ENCODE measurements around the gene SLC25A30. TPM values are rescaled to one million over a fixed set of nuclear protein-coding genes. Genes with fewer than 3 reads are reported as not detected.

Gene SLC25A30
- total RNA-seq, 2 donors from 2014 or later: 12.6 to 14.2 TPM

GRCh38 chr13:45437947-45438346 is 19.8 kb upstream of the SLC25A30 start:
- no peak for TF ChIP-seq POLR2AphosphoS5 (IDR thresholded peaks at IDR 0.05)
- TF ChIP-seq POLR2A (IDR thresholded peaks at IDR 0.05): no peak
- no peak for TF ChIP-seq CTCF (IDR thresholded peaks at IDR 0.05)
- 86% methylated on average over 4 of the region's 4 CpGs for WGBS
- H3K36me3 ChIP-seq: no peaks in the 10 kb centered on the region
- no peak overlapping the region for H3K4me3 ChIP-seq
- H3K27ac ChIP-seq: no peak overlapping the region
- no peak for DNase-seq (ENCODE audit: low spot score)
- no peaks in the 10 kb centered on the region for H3K9me3 ChIP-seq
- intact Hi-C loops (cut with DNase I): no loop called here
- no peaks in the 10 kb centered on the region for H3K27me3 ChIP-seq (replicated peaks; ENCODE audit: insufficient read depth)
- no peaks in the 10 kb centered on the region for H3K4me1 ChIP-seq (replicated peaks)

GRCh38 chr13:45436953-45437352 is 18.8 kb upstream of the SLC25A30 start:
- no peaks in the 10 kb centered on the region for H3K9me3 ChIP-seq
- H3K27ac ChIP-seq: no peak overlapping the region
- H3K36me3 ChIP-seq: no peaks in the 10 kb centered on the region
- no peak overlapping the region for H3K4me3 ChIP-seq
- H3K27me3 ChIP-seq (replicated peaks; ENCODE audit: insufficient read depth): no peaks in the 10 kb centered on the region
- intact Hi-C loops (cut with DNase I): no loop called here
- no peaks in the 10 kb centered on the region for H3K4me1 ChIP-seq (replicated peaks)
- TF ChIP-seq CTCF (IDR thresholded peaks at IDR 0.05): no peak
- TF ChIP-seq POLR2AphosphoS5 (IDR thresholded peaks at IDR 0.05): no peak
- TF ChIP-seq POLR2A (IDR thresholded peaks at IDR 0.05): no peak
- 95% methylated on average over 4 of the region's 4 CpGs for WGBS
- DNase-seq (ENCODE audit: low spot score): no peak

GRCh38 chr13:45436332-45436731 is 18.2 kb upstream of the SLC25A30 start:
- H3K4me3 ChIP-seq: no peak overlapping the region
- 86% methylated on average over 9 of the region's 9 CpGs for WGBS
- no peaks in the 10 kb centered on the region for H3K4me1 ChIP-seq (replicated peaks)
- no peaks in the 10 kb centered on the region for H3K9me3 ChIP-seq
- H3K27ac ChIP-seq: no peak overlapping the region
- intact Hi-C loops (cut with DNase I): no loop called here
- no peak for TF ChIP-seq POLR2AphosphoS5 (IDR thresholded peaks at IDR 0.05)
- no peak for TF ChIP-seq POLR2A (IDR thresholded peaks at IDR 0.05)
- TF ChIP-seq CTCF (IDR thresholded peaks at IDR 0.05): no peak
- no peak for DNase-seq (ENCODE audit: low spot score)
- H3K36me3 ChIP-seq: no peaks in the 10 kb centered on the region
- no peaks in the 10 kb centered on the region for H3K27me3 ChIP-seq (replicated peaks; ENCODE audit: insufficient read depth)

- Histone ChIP-seq H3K36me3 (no peaks in the 10 kb centered on the region), H3K4me1 (replicated peaks) (no peaks in the 10 kb centered on the region), H3K9me3 (no peaks in the 10 kb centered on the region), H3K27ac (no peak overlapping the region), H3K27me3 (replicated peaks; ENCODE audit: insufficient read depth) (no peaks in the 10 kb centered on the region), H3K4me3 (no peak overlapping the region)
- TF ChIP-seq POLR2AphosphoS5 (IDR thresholded peaks at IDR 0.05) (no peak), POLR2A (IDR thresholded peaks at IDR 0.05) (no peak), CTCF (IDR thresholded peaks at IDR 0.05) (no peak)
- no peak for DNase-seq (ENCODE audit: low spot score)
- WGBS: 57% methylated on average over 8 of the region's 8 CpGs
- intact Hi-C loops (cut with DNase I): no loop called here
These were observed 16.6 kb upstream of the SLC25A30 start for GRCh38 chr13:45434556-45435371.

- Histone ChIP-seq H3K9me3 (no peaks in the 10 kb centered on the region), H3K4me1 (replicated peaks) (no peaks in the 10 kb centered on the region), H3K4me3 (no peak overlapping the region), H3K36me3 (no peaks in the 10 kb centered on the region), H3K27ac (no peak overlapping the region), H3K27me3 (replicated peaks; ENCODE audit: insufficient read depth) (no peaks in the 10 kb centered on the region)
- TF ChIP-seq CTCF (IDR thresholded peaks at IDR 0.05) (no peak), POLR2A (IDR thresholded peaks at IDR 0.05) (no peak)
- DNase-seq (ENCODE audit: low spot score): no peak
- 55% methylated on average over 5 of the region's 5 CpGs for WGBS
- intact Hi-C loops (cut with DNase I): no loop called here
These were observed 15.2 kb upstream of the SLC25A30 start for GRCh38 chr13:45433381-45433790.

All from prostate gland (tissue), 2 donors.